Measurements from ENCODE around the gene UBE2D2.

DNA sequence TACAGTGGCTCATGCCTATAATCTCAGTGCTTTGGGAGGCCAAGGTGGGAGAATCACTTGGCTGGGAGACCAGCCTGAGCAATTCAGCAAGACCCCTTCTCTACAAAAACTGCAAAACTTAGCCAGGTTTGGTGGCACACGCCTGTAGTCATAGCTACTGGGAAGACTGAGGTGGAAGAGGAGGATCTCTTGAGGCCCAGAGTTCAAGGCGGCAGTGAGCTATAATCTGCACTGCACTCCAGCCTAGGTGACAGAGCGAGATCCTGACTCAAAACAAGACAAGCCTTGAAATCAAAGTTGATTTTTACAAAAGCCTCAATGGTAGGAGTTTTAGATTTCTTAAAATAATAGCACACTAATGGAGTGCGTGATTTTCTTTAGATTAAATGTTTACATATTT lies 14.6 kb downstream of the UBE2D2 start:
- TF ChIP-seq CTCF (IDR thresholded peaks at IDR 0.05 in 4 of 5, conservative IDR thresholded peaks at IDR 0.05 in 1 of 5) (no peak), POLR2A (IDR thresholded peaks at IDR 0.05) (no peak)

Data from gastrocnemius medialis (tissue), 4 donors.